K562 (cell line): ENCODE measurements around the gene EEFSEC. TPM values are rescaled to one million over a fixed set of nuclear protein-coding genes. Genes with fewer than 3 reads are reported as not detected.
A peak's percentile ranks its signal among the peaks of the same experiment; 100 is the strongest.

Experiments used
- CBX1 ChIP-seq: sonication (generic); IDR thresholded peaks from 2 replicates; pipeline ENCODE4 v1.6.1; 2016; ENCODE audit warnings: antibody characterized with exemption, low read depth, mild to moderate bottlenecking
- KLF10 ChIP-seq: fragments of 250-450 bp; sonication (Bioruptor Pico); IDR thresholded peaks from 2 replicates; pipeline ENCODE4 v1.6.1; 2021; ENCODE audit warnings: matching md5 sums
- MECOM ChIP-seq: fragments of 250-450 bp; sonication (Bioruptor Pico); IDR thresholded peaks from 2 replicates; pipeline ENCODE4 v1.8.0; 2022; ENCODE audit warnings: inconsistent platforms
- MTA3 ChIP-seq: fragments of 450-650 bp; formaldehyde crosslinking; IDR thresholded peaks from 2 replicates; pipeline ENCODE4 v1.6.1; 2017; ENCODE audit warnings: mild to moderate bottlenecking, borderline replicate concordance
- NBN ChIP-seq: fragments of 450-650 bp; IDR thresholded peaks from 2 replicates; pipeline ENCODE4 v1.6.1; 2016; ENCODE audit warnings: low read depth, mild to moderate bottlenecking
- NFATC3 ChIP-seq: fragments of 450-650 bp; IDR thresholded peaks from 2 replicates; pipeline ENCODE4 v1.6.1; 2017; ENCODE audit warnings: mild to moderate bottlenecking
- NRF1 ChIP-seq, 2 experiments: fragments of 450-650 bp; IDR thresholded peaks in 1 of 2; conservative IDR thresholded peaks in 1 of 2; 2 replicates each; pipeline ENCODE4 v1.6.1; 2014; ENCODE audit warnings: mild to moderate bottlenecking in 2 of 2
- TGIF2 ChIP-seq: sonication (generic); formaldehyde crosslinking; IDR thresholded peaks from 2 replicates; pipeline ENCODE4 v1.8.1; 2022; ENCODE audit warnings: mild to moderate bottlenecking, missing genetic modification reagents, moderate library complexity
- ZNF217 ChIP-seq: sonication (generic); formaldehyde crosslinking; IDR thresholded peaks from 2 replicates; pipeline ENCODE4 v1.8.0; 2022; ENCODE audit warnings: mild to moderate bottlenecking, missing genetic modification reagents
- ZNF23 ChIP-seq: fragments of 250-450 bp; sonication (Bioruptor Pico); IDR thresholded peaks from 2 replicates; pipeline ENCODE4 v1.4.0; 2020; ENCODE audit warnings: mild to moderate bottlenecking
- ZNF778 ChIP-seq: fragments of 450-650 bp; formaldehyde crosslinking; IDR thresholded peaks from 2 replicates; pipeline ENCODE4 v1.4.0; 2020; ENCODE audit warnings: mild to moderate bottlenecking, moderate library complexity
- polyA plus RNA-seq, 8 experiments: library from polyadenylated mRNA; depleted of rRNA in 4 of 8; stranded (reverse) in 5 of 8; unstranded in 3 of 8; fragments of >200 nt; fragmentation: Nextera tagmentation in 2 of 8; fragmentation: Illumina TruSeq in 1 of 8; extraction: Ambion mirVana in 2 of 8; extraction: Trizol in 1 of 8; gene quantifications; 2 replicates each; pipeline versions ENCODE4 v1.2.1 to v1.2.3, GENCODE V29; 2011 to 2014; ENCODE audit warnings: inconsistent platforms in 1 of 8, missing spikeins in 1 of 8
- total RNA-seq, 7 experiments: library from RNA; depleted of rRNA in 6 of 7; stranded (reverse); fragments of >200 nt in 6 of 7; fragmentation: Illumina TruSeq in 2 of 7; extraction: Trizol in 2 of 7; gene quantifications; 2 replicates each; pipeline versions ENCODE4 v1.2.1 to v1.2.3, GENCODE V29; 2011 to 2021; ENCODE audit warnings: low replicate concordance in 1 of 7
- TF ChIP-seq, protein P1 (sequence below), 2 experiments: fragments of 450-650 bp in 1 of 2; sonication (generic) in 1 of 2; formaldehyde crosslinking in 1 of 2; IDR thresholded peaks; 2 replicates each; pipeline versions ENCODE4 v1.7.1 to v1.9.0; 2016 to 2022; ENCODE audit warnings: inconsistent platforms in 1 of 2, mild to moderate bottlenecking in 1 of 2, missing genetic modification reagents in 1 of 2
- TF ChIP-seq, protein P2 (sequence below): sonication (generic); formaldehyde crosslinking; IDR thresholded peaks from 2 replicates; pipeline ENCODE4 v1.8.0; 2022; ENCODE audit warnings: mild to moderate bottlenecking, low read depth, missing genetic modification reagents
- TF ChIP-seq, protein P3 (sequence below): fragments of 450-650 bp; IDR thresholded peaks from 2 replicates; pipeline ENCODE4 v1.7.0; 2016; ENCODE audit warnings: borderline replicate concordance
- TF ChIP-seq, protein P4 (sequence below): fragments of 450-650 bp; formaldehyde crosslinking; conservative IDR thresholded peaks from 2 replicates; pipeline ENCODE4 v1.4.0; 2022; ENCODE audit warnings: mild to moderate bottlenecking, missing genetic modification characterization

The EEFSEC gene
- total and polyA plus RNA-seq, 9 of the 15 experiments (the other 6 are each of a cell fraction or from before 2014, with no cell fraction given) = 0.35 to 11.8 (median 7.7) TPM

DNA sequence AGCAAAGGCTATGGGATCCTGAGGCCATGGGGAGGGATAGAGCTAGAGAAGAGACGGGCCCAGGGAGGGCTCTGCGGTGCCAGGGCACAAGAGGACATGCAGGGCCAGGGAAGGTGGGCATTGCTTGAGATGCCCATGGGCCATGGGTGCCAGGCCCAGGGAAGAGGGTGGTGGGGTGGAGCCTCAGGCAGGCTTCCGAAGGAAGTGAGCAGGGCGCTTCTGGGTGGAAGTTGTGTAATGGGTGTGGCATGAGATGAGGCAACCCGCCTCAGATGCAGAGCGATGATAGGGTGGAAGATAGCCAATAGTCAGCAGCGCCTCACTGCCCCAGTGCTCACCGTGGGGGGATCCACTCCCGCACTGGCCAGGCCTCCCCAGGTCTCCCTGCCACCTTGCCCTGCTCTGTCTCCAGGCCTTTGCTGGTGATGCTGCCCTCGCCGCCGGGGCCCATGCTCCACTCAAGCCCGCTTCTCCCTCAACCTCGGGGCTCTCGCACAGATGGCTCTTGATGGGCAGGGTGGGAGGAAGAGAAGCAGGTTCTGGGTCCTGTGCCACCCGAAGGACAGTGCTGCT, 262.0 kb downstream of the EEFSEC start (continued):
- TF ChIP-seq, protein P1, sequence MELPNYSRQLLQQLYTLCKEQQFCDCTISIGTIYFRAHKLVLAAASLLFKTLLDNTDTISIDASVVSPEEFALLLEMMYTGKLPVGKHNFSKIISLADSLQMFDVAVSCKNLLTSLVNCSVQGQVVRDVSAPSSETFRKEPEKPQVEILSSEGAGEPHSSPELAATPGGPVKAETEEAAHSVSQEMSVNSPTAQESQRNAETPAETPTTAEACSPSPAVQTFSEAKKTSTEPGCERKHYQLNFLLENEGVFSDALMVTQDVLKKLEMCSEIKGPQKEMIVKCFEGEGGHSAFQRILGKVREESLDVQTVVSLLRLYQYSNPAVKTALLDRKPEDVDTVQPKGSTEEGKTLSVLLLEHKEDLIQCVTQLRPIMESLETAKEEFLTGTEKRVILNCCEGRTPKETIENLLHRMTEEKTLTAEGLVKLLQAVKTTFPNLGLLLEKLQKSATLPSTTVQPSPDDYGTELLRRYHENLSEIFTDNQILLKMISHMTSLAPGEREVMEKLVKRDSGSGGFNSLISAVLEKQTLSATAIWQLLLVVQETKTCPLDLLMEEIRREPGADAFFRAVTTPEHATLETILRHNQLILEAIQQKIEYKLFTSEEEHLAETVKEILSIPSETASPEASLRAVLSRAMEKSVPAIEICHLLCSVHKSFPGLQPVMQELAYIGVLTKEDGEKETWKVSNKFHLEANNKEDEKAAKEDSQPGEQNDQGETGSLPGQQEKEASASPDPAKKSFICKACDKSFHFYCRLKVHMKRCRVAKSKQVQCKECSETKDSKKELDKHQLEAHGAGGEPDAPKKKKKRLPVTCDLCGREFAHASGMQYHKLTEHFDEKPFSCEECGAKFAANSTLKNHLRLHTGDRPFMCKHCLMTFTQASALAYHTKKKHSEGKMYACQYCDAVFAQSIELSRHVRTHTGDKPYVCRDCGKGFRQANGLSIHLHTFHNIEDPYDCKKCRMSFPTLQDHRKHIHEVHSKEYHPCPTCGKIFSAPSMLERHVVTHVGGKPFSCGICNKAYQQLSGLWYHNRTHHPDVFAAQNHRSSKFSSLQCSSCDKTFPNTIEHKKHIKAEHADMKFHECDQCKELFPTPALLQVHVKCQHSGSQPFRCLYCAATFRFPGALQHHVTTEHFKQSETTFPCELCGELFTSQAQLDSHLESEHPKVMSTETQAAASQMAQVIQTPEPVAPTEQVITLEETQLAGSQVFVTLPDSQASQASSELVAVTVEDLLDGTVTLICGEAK (IDR thresholded peaks at IDR 0.05) = no peak
- TF ChIP-seq, protein P1 (CRISPR knock-in tag; IDR thresholded peaks at IDR 0.05) = no peak
- TF ChIP-seq NFATC3 (no peak), NBN (0 out of 2 replicates have a peak, but pooled peaks have one; percentile 3), ZNF778 (CRISPR knock-in tag) (no peak), MTA3 (peak; percentile 31), MECOM (peak; percentile 60; the same call in 1 of the 2 replicates), TGIF2 (CRISPR knock-in tag) (no peak), ZNF23 (CRISPR knock-in tag) (no peak), ZNF217 (CRISPR knock-in tag) (no peak), KLF10 (CRISPR knock-in tag) (no peak), NRF1 (conservative IDR thresholded peaks at IDR 0.05 in 1 of 2, IDR thresholded peaks at IDR 0.05 in 1 of 2) (no peak; a peak in 1 of 4 replicates), CBX1 (0 out of 2 replicates have a peak, but pooled peaks have one; percentile 22)
- TF ChIP-seq, protein P2, sequence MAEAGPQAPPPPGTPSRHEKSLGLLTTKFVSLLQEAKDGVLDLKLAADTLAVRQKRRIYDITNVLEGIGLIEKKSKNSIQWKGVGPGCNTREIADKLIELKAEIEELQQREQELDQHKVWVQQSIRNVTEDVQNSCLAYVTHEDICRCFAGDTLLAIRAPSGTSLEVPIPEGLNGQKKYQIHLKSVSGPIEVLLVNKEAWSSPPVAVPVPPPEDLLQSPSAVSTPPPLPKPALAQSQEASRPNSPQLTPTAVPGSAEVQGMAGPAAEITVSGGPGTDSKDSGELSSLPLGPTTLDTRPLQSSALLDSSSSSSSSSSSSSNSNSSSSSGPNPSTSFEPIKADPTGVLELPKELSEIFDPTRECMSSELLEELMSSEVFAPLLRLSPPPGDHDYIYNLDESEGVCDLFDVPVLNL = no peak
- TF ChIP-seq, protein P3, sequence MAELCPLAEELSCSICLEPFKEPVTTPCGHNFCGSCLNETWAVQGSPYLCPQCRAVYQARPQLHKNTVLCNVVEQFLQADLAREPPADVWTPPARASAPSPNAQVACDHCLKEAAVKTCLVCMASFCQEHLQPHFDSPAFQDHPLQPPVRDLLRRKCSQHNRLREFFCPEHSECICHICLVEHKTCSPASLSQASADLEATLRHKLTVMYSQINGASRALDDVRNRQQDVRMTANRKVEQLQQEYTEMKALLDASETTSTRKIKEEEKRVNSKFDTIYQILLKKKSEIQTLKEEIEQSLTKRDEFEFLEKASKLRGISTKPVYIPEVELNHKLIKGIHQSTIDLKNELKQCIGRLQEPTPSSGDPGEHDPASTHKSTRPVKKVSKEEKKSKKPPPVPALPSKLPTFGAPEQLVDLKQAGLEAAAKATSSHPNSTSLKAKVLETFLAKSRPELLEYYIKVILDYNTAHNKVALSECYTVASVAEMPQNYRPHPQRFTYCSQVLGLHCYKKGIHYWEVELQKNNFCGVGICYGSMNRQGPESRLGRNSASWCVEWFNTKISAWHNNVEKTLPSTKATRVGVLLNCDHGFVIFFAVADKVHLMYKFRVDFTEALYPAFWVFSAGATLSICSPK = no peak
- TF ChIP-seq, protein P4, sequence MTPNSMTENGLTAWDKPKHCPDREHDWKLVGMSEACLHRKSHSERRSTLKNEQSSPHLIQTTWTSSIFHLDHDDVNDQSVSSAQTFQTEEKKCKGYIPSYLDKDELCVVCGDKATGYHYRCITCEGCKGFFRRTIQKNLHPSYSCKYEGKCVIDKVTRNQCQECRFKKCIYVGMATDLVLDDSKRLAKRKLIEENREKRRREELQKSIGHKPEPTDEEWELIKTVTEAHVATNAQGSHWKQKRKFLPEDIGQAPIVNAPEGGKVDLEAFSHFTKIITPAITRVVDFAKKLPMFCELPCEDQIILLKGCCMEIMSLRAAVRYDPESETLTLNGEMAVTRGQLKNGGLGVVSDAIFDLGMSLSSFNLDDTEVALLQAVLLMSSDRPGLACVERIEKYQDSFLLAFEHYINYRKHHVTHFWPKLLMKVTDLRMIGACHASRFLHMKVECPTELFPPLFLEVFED (CRISPR knock-in tag) = no peak
